KOPT-K1 (cell line): ENCODE data around the gene INPP5F.

Experiments used
- H3K27ac ChIP-seq: fragments of 200-600 bp; sonication (generic); 2 replicates; pipeline ENCODE4 v1.5.1; 2016; ENCODE audit warnings: antibody characterized with exemption, mild to moderate bottlenecking, low read depth, low read length; ENCODE audit not compliant: poor library complexity, severe bottlenecking
- H3K36me3 ChIP-seq: fragments of 200-600 bp; sonication (generic); 2 replicates; pipeline ENCODE4 v1.5.1; 2017; ENCODE audit warnings: antibody characterized with exemption, mild to moderate bottlenecking, low read length, moderate library complexity; ENCODE audit not compliant: insufficient read depth
- H3K9me3 ChIP-seq: fragments of 200-600 bp; sonication (generic); 2 replicates; pipeline ENCODE4 v1.5.1; 2017; ENCODE audit warnings: antibody characterized with exemption, low read length, mild to moderate bottlenecking; ENCODE audit not compliant: insufficient read depth, poor library complexity, severe bottlenecking

The INPP5F gene

GRCh38 chr10:119725517-119725827, 378 bp upstream of the INPP5F start:
- no peaks in the 10 kb centered on the region for H3K36me3 ChIP-seq
- H3K27ac ChIP-seq: peak overlapping the region; percentile 64

GRCh38 chr10:119726676-119727261, 919 bp downstream of the INPP5F start:
- Histone ChIP-seq H3K27ac (peak overlapping the region; percentile 64), H3K36me3 (no peaks in the 10 kb centered on the region), H3K9me3 (no peaks in the 10 kb centered on the region)

More at GRCh38 chr10:119725517-119725827, 378 bp upstream of the INPP5F start:
- no peaks in the 10 kb centered on the region for H3K9me3 ChIP-seq

- Histone ChIP-seq H3K9me3 (no peaks in the 10 kb centered on the region), H3K27ac (no peak overlapping the region), H3K36me3 (no peaks in the 10 kb centered on the region)
Measured at GRCh38 chr10:119728172-119728800, 2.4 kb downstream of the INPP5F start.

GRCh38 chr10:119734396-119735332, 8.8 kb downstream of the INPP5F start:
- H3K36me3 ChIP-seq: no peaks in the 10 kb centered on the region
- H3K27ac ChIP-seq: no peak overlapping the region
- no peaks in the 10 kb centered on the region for H3K9me3 ChIP-seq

GRCh38 chr10:119735451-119735850, 9.6 kb downstream of the INPP5F start:
- Histone ChIP-seq H3K36me3 (no peaks in the 10 kb centered on the region), H3K27ac (no peak overlapping the region), H3K9me3 (no peaks in the 10 kb centered on the region)

GRCh38 chr10:119736220-119736619, 10.4 kb downstream of the INPP5F start:
- H3K36me3 ChIP-seq: no peaks in the 10 kb centered on the region
- no peak overlapping the region for H3K27ac ChIP-seq

GRCh38 chr10:119737039-119737663, 11.3 kb downstream of the INPP5F start:
- Histone ChIP-seq H3K27ac (no peak overlapping the region), H3K9me3 (no peaks in the 10 kb centered on the region), H3K36me3 (no peaks in the 10 kb centered on the region)

More at GRCh38 chr10:119736220-119736619, 10.4 kb downstream of the INPP5F start:
- no peaks in the 10 kb centered on the region for H3K9me3 ChIP-seq

GRCh38 chr10:119737823-119738222, 12.0 kb downstream of the INPP5F start:
- Histone ChIP-seq H3K27ac (no peak overlapping the region), H3K9me3 (no peaks in the 10 kb centered on the region), H3K36me3 (no peaks in the 10 kb centered on the region)

GRCh38 chr10:119738962-119739361, 13.1 kb downstream of the INPP5F start:
- no peaks in the 10 kb centered on the region for H3K9me3 ChIP-seq
- H3K36me3 ChIP-seq: no peaks in the 10 kb centered on the region
- H3K27ac ChIP-seq: no peak overlapping the region

GRCh38 chr10:119740096-119740495, 14.2 kb downstream of the INPP5F start:
- no peaks in the 10 kb centered on the region for H3K36me3 ChIP-seq
- H3K9me3 ChIP-seq: no peaks in the 10 kb centered on the region
- H3K27ac ChIP-seq: no peak overlapping the region

GRCh38 chr10:119742947-119743648, 17.2 kb downstream of the INPP5F start:
- H3K9me3 ChIP-seq: no peaks in the 10 kb centered on the region
- no peak overlapping the region for H3K27ac ChIP-seq
- no peaks in the 10 kb centered on the region for H3K36me3 ChIP-seq

- H3K36me3 ChIP-seq: 0 out of 2 replicates have a peak, but pooled peaks cover 3% of the 10 kb centered on the region
- H3K9me3 ChIP-seq: no peaks in the 10 kb centered on the region
- H3K27ac ChIP-seq: no peak overlapping the region
Measured at GRCh38 chr10:119747940-119748339, 22.1 kb downstream of the INPP5F start.

- Histone ChIP-seq H3K27ac (no peak overlapping the region), H3K9me3 (no peaks in the 10 kb centered on the region), H3K36me3 (0 out of 2 replicates have a peak, but pooled peaks cover 3% of the 10 kb centered on the region)
Measured at GRCh38 chr10:119748871-119749270, 23.0 kb downstream of the INPP5F start.

GRCh38 chr10:119749455-119749854, 23.6 kb downstream of the INPP5F start:
- 0 out of 2 replicates have a peak, but pooled peaks cover 3% of the 10 kb centered on the region for H3K36me3 ChIP-seq
- no peak overlapping the region for H3K27ac ChIP-seq
- no peaks in the 10 kb centered on the region for H3K9me3 ChIP-seq
